ENCODE data around the gene RASGRP1.

- TF ChIP-seq REST (IDR thresholded peaks at IDR 0.05; ENCODE audit: low read depth, low read length) = no peak
- no peak for TF ChIP-seq EP300 (IDR thresholded peaks at IDR 0.05; ENCODE audit: borderline replicate concordance in 1 of 2, control insufficient read depth in 1 of 2, low read depth in 2 of 2, low read length in 2 of 2)
- no peak for TF ChIP-seq ZBTB33 (IDR thresholded peaks at IDR 0.05)
- TF ChIP-seq CTCF (IDR thresholded peaks at IDR 0.05 in 2 of 3, conservative IDR thresholded peaks at IDR 0.05 in 1 of 3; ENCODE audit: control insufficient read depth in 2 of 3, extremely low read depth in 1 of 3, insufficient read depth in 1 of 3, low read depth in 3 of 3, low read length in 3 of 3) = no peak
- no peak for TF ChIP-seq CHD2 (IDR thresholded peaks at IDR 0.05; ENCODE audit: borderline replicate concordance, low read depth, low read length)
- TF ChIP-seq E2F8 (IDR thresholded peaks at IDR 0.05; ENCODE audit: low read depth, partially characterized antibody) = no peak
- no peak for TF ChIP-seq NR2F1 (conservative IDR thresholded peaks at IDR 0.05)
- TF ChIP-seq POLR2AphosphoS5 (IDR thresholded peaks at IDR 0.05; ENCODE audit: low read length) = no peak
Measured at GRCh38 chr15:38547255-38547997, 17.2 kb downstream of the RASGRP1 start.

All from GM12878 (cell line).